Smooth muscle cell (in vitro differentiated cells): Measurements from ENCODE around the gene CYCS. TPM values are rescaled to one million over a fixed set of nuclear protein-coding genes. Genes with fewer than 3 reads are reported as not detected.
"Not testable (repeated sequence)": the region's sequence is repeated elsewhere in the genome, so short reads cannot be mapped to it uniquely, and the experiment has no call there.

Source experiments
- DNase-seq: peaks from one replicate; lab custom pipeline; 2025; ENCODE audit not compliant: unreplicated experiment; lab: John Stamatoyannopoulos, UW
- H2AFZ ChIP-seq: fragments of 200-600 bp; sonication (generic); 2 replicates; pipeline ENCODE4 v1.6.0; 2016; ENCODE audit warnings: antibody characterized with exemption, low read depth, mild to moderate bottlenecking
- H3F3A ChIP-seq: fragments of 200-600 bp; sonication (generic); 2 replicates; pipeline ENCODE4 v1.6.0; 2017; ENCODE audit warnings: antibody characterized with exemption, low read depth
- H3K27ac ChIP-seq: fragments of 200-600 bp; sonication (generic); 2 replicates; pipeline ENCODE4 v1.5.1; 2016; ENCODE audit warnings: low read depth, mild to moderate bottlenecking
- H3K27me3 ChIP-seq: fragments of 200-600 bp; sonication (generic); 2 replicates; pipeline ENCODE4 v1.6.1; 2016; ENCODE audit warnings: low read depth, mild to moderate bottlenecking
- H3K36me3 ChIP-seq: fragments of 200-600 bp; sonication (generic); 2 replicates; pipeline ENCODE4 v1.5.1; 2016; ENCODE audit warnings: low read depth
- H3K4me1 ChIP-seq: fragments of 200-600 bp; sonication (generic); 2 replicates; pipeline ENCODE4 v1.5.1; 2016; ENCODE audit warnings: low read depth
- H3K4me2 ChIP-seq: fragments of 200-600 bp; sonication (generic); 2 replicates; pipeline ENCODE4 v1.6.0; 2016; ENCODE audit warnings: mild to moderate bottlenecking
- H3K4me3 ChIP-seq: fragments of 200-600 bp; sonication (generic); 2 replicates; pipeline ENCODE4 v1.5.1; 2016; ENCODE audit warnings: mild to moderate bottlenecking
- H3K79me2 ChIP-seq: fragments of 200-600 bp; sonication (generic); 2 replicates; pipeline ENCODE4 v1.6.0; 2016; ENCODE audit warnings: low read depth, mild to moderate bottlenecking
- H3K9ac ChIP-seq: fragments of 200-600 bp; sonication (generic); 2 replicates; pipeline ENCODE4 v1.6.0; 2016; ENCODE audit warnings: low read depth
- H3K9me3 ChIP-seq: fragments of 200-600 bp; sonication (generic); replicated peaks from 2 replicates; pipeline ENCODE4 v1.5.1; 2016; ENCODE audit warnings: low read depth
- H4K20me1 ChIP-seq: fragments of 200-600 bp; sonication (generic); 2 replicates; pipeline ENCODE4 v1.6.0; 2016; ENCODE audit warnings: low read depth
- CTCF ChIP-seq: fragments of 200-600 bp; sonication (generic); IDR thresholded peaks from 2 replicates; pipeline ENCODE4 v1.5.1; 2017; ENCODE audit warnings: borderline replicate concordance, mild to moderate bottlenecking, antibody characterized with exemption; ENCODE audit not compliant: insufficient read depth, poor library complexity, severe bottlenecking
- WGBS: methylation state at CpG from one replicate; pipeline ENCODE4 v1.1.7; 2016; ENCODE audit warnings: low lambda C conversion rate; 5-methylcytosine and 5-hydroxymethylcytosine counted together
- polyA plus RNA-seq: library from polyadenylated mRNA; unstranded; fragments of >200 nt; fragmentation: Nextera tagmentation; extraction: Ambion mirVana; gene quantifications from 2 replicates; pipeline ENCODE4 v1.2.1, GENCODE V29; 2016
- total RNA-seq: library from RNA; depleted of rRNA; stranded (reverse); fragments of >200 nt; gene quantifications from 2 replicates; pipeline ENCODE4 v1.2.3, GENCODE V29; 2014

CYCS gene
- total and polyA plus RNA-seq, 2 experiments from 2014 or later = 100 to 154 TPM

- Histone ChIP-seq H3K4me3 (no peak overlapping the region), H3K27ac (no peak overlapping the region), H3F3A (no peaks in the 10 kb centered on the region), H4K20me1 (no peaks in the 10 kb centered on the region), H3K79me2 (no peaks in the 10 kb centered on the region), H3K27me3 (peaks cover 11% of the 10 kb centered on the region), H2AFZ (no peak overlapping the region), H3K4me1 (no peaks in the 10 kb centered on the region), H3K9me3 (no peaks in the 10 kb centered on the region), H3K36me3 (no peaks in the 10 kb centered on the region), H3K9ac (no peak overlapping the region), H3K4me2 (no peak overlapping the region)
- TF ChIP-seq CTCF = no peak
- 88% methylated on average over 2 of the region's 2 CpGs for WGBS
- no peak for DNase-seq
These were observed 40.2 kb downstream of the CYCS start for GRCh38 chr7:25084821-25085220.

- Histone ChIP-seq H3K27ac (no peak overlapping the region), H3K36me3 (no peaks in the 10 kb centered on the region), H3K27me3 (peaks cover 11% of the 10 kb centered on the region), H4K20me1 (no peaks in the 10 kb centered on the region), H3K9me3 (no peaks in the 10 kb centered on the region), H3K4me1 (no peaks in the 10 kb centered on the region), H2AFZ (no peak overlapping the region), H3K79me2 (no peaks in the 10 kb centered on the region), H3K4me2 (no peak overlapping the region), H3K4me3 (no peak overlapping the region), H3K9ac (no peak overlapping the region), H3F3A (no peaks in the 10 kb centered on the region)
- no peak for TF ChIP-seq CTCF
- DNase-seq = no peak
- WGBS = 67% methylated on average over 4 of the region's 4 CpGs
These were observed 41.9 kb downstream of the CYCS start for GRCh38 chr7:25083201-25083600.

GRCh38 chr7:25082041-25082440, 43.0 kb downstream of the CYCS start:
- H3K4me3 ChIP-seq, H3K4me2 ChIP-seq, H3K27me3 ChIP-seq, H4K20me1 ChIP-seq, DNase-seq, H3F3A ChIP-seq, H2AFZ ChIP-seq, H3K9ac ChIP-seq, H3K9me3 ChIP-seq, H3K4me1 ChIP-seq, H3K27ac ChIP-seq, H3K36me3 ChIP-seq, H3K79me2 ChIP-seq: not testable (repeated sequence)
- 89% methylated on average over 4 of the region's 4 CpGs for WGBS

- Histone ChIP-seq H4K20me1 (no peaks in the 10 kb centered on the region), H3K9ac (no peak overlapping the region), H3K27me3 (no peaks in the 10 kb centered on the region), H3F3A (no peaks in the 10 kb centered on the region), H2AFZ (no peak overlapping the region), H3K36me3 (no peaks in the 10 kb centered on the region), H3K4me2 (no peak overlapping the region), H3K9me3 (no peaks in the 10 kb centered on the region), H3K4me3 (no peak overlapping the region), H3K4me1 (no peaks in the 10 kb centered on the region), H3K79me2 (no peaks in the 10 kb centered on the region), H3K27ac (no peak overlapping the region)
- WGBS = 96% methylated on average over 4 of the region's 4 CpGs
- DNase-seq = no peak
- TF ChIP-seq CTCF = no peak
These were observed 48.0 kb downstream of the CYCS start for GRCh38 chr7:25077096-25077495.
